HG03460 (cell line): ENCODE data around the gene ADAM19.
A peak's percentile ranks its signal among the peaks of the same experiment; 100 is the strongest.

Experiments
- ATAC-seq: cut with Tn5 transposase; IDR thresholded peaks from one replicate; pipeline ENCODE4 v1.9.1; 2021; ENCODE audit not compliant: unreplicated experiment

Gene ADAM19

GRCh38 chr5:157469073-157469472, 106.5 kb downstream of the ADAM19 start:
- ATAC-seq = no peak

- no peak for ATAC-seq
Measured at GRCh38 chr5:157468293-157468965, 107.1 kb downstream of the ADAM19 start.

GRCh38 chr5:157464519-157465171, 110.9 kb downstream of the ADAM19 start:
- ATAC-seq = peak; percentile 68

DNA sequence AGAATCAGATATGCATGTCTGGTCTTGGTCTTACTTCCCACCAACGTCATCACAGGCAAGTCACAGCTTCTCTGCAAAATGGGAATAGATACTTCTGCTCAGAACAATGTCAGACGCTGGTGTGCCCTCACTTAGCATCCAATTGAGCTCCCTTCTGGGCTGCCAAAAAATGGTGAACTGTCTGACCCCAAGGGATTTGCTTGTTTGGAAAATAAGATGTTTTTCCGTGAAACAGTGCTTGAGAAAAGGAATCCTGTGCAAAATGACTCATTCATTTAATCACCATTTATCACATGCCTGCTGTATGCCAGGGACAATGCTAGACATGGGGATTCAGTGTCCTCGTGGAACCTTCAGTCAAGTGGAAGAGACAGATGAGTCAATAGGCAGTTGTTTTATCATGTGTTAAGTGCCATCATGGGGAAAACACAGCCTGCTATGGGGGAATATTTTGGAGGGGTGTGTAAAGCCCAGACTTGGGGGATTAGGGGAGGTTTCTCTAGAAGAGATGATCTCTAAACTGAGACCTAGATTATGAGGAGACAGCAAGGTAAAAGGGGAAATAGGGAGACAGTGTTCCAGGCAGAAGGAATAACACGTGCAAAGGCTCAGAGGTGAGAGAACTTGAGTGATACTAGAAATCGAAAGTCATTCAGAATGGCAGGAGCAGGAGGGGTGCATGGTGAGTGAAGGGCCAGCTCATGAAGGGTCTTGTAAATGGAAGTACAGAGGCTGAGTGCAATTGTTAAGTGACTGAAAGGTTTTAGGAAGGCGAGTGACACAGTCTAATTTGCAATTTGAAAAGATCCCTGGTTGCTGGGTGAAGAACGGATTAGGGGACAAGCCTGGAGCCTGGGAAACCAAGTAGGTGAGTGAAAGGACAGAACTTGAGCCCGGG, 111.7 kb downstream of the ADAM19 start:
- ATAC-seq = no peak

- ATAC-seq = no peak
Measured at GRCh38 chr5:157463081-157463480, 112.5 kb downstream of the ADAM19 start.

DNA sequence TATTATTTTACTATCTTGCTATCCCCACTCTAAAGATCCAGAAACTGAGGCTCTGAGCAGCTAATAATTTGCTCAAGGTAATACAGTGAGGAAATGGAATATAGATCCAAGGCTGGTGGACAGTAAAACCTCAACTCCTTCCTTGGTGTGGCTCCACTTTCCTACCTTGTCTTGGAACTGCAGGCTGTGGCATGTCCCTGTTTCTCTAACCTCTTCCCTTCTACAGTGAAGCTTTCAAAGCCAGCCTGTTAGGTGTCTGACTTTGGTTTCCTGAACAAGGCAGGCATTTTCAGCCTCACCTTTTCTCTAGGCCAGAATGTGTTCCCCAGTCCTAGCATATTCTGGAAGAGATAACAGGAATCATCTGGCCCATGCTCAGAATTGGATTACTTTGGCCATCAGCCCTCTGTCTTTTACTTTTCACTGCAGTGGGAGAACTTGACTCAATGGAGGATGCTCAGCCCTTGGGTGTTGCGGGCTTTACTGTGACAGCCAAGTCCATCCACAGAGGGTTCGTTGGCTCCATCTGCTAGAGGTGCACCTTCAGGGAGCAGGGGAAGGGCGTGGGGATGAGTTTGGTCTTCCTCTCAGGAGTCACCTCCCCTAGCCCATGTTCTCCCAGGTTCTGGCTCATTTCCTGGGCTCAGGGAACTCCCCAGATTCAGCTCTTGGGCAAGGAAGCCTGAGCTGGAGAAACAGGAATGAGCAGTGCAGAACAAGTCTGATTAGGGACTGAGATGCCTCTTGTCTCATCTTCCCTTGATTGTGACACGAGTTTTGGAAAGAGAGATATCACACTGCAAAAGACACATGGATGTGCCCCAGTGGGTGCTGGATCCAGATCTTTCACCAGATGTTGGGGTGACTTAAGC, 114.4 kb downstream of the ADAM19 start:
- ATAC-seq = no peak

- ATAC-seq = no peak
Measured at GRCh38 chr5:157459715-157460599, 115.6 kb downstream of the ADAM19 start, which contains the start of gene NIPAL4. Gene NIPAL4, plus strand, starts transcription at chr5:157460213. Its CDS starts 108 bp downstream, at chr5:157460321.

DNA sequence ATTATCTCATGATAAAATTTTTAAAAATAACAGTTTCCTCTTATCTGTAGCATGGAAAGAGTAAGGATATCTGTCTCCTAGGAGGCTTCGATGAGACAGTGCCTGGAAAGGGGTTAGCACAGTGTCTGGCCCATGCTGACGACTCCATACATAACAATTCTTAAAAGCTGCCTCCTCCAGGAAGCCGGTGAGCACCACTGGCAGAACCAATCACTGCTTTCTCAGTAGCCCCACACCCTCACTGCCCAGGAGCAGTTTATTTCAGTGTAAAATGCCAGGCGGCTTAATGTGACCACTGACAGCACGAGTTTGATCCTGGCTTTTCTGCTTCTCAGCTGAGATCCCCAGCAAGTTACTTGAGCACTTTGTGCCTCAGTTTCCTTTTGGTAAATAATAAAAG, 116.7 kb downstream of the ADAM19 start:
- no peak for ATAC-seq

DNA sequence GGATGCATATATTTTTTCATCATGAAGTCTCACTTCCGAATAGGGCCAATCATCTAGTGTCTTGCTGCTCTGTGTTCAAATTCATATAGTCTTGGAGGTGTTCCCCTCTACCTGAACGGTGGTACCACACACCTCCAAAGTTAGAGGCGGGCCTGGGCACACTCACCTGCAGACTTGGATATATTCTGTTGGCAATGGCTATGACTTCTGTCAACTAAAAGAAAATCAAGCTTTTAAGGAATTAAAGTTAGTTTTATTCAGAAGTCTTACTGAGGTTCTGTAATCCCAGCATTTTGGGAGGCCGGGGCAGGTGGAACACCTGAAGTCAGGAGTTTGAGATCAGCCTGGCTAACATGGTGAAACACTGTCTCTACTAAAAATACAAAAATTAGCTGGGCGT, 118.2 kb downstream of the ADAM19 start:
- no peak for ATAC-seq

- ATAC-seq = no peak
Measured at GRCh38 chr5:157456301-157456700, 119.3 kb downstream of the ADAM19 start.

GRCh38 chr5:157455057-157455456, 120.5 kb downstream of the ADAM19 start:
- no peak for ATAC-seq

DNA sequence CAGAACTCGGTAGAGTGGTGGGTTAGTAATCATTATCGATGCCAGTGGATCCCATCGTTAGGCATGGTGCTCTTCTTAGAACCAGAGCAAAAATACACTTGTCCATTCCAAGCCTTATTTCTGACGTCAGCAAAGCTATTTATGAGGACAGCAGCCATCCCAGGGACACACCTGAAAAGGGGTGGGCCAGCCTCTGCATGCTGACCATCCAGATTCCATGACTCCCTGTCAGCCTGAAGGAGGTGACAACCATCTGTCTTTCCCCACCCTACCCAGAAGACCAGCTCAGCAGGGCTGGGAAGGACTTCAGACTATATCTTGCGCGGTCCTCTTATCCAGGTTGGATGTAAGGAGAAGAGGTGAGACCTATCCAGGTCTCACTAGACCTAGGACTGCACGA, 121.3 kb downstream of the ADAM19 start:
- ATAC-seq = no peak

DNA sequence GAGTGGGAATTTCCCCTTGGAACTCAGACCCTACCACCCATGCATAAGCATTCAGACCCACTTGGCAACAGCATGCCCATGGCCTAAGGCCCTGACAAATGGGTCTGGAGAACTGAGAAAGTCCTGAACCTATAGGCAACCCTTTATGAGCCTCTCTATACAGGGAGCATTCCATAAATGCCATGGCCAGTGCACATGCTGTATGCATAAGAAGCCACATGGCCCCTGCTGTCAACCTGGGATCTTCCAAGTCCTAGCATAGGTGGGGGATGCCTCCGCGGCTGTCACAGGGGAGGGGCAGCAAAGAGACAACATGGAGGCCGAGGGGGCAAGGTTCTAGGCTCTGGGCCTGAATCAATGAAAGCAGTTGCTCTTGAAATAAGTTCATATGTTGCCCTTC, 123.8 kb downstream of the ADAM19 start:
- ATAC-seq = no peak

- ATAC-seq = no peak
Measured at GRCh38 chr5:157450024-157450423, 125.6 kb downstream of the ADAM19 start.

GRCh38 chr5:157449011-157449723, 126.4 kb downstream of the ADAM19 start:
- no peak for ATAC-seq

DNA sequence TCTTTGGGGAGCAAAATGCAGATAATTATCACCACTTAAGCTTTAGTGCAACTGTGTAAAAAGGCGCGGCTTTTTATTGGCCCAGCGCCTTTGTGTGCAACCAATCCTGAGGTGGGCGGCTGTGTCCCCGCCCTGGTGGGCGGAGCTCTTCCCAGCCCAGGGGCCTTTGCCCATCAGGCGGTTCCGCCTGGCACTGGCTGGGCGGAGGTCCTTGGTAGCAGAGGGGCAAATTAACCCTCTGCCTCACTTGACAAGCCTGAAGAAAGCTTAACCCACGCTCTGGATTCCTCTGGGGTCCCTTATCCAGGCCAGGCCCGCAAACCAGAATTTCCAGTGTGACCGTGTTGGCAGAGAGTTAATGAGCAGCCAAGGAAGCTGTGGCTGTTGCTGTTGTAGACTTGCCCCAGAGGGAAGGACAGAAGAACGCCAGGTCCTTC, 128.4 kb downstream of the ADAM19 start:
- ATAC-seq = no peak

GRCh38 chr5:157446412-157446935, 129.1 kb downstream of the ADAM19 start:
- ATAC-seq = no peak

DNA sequence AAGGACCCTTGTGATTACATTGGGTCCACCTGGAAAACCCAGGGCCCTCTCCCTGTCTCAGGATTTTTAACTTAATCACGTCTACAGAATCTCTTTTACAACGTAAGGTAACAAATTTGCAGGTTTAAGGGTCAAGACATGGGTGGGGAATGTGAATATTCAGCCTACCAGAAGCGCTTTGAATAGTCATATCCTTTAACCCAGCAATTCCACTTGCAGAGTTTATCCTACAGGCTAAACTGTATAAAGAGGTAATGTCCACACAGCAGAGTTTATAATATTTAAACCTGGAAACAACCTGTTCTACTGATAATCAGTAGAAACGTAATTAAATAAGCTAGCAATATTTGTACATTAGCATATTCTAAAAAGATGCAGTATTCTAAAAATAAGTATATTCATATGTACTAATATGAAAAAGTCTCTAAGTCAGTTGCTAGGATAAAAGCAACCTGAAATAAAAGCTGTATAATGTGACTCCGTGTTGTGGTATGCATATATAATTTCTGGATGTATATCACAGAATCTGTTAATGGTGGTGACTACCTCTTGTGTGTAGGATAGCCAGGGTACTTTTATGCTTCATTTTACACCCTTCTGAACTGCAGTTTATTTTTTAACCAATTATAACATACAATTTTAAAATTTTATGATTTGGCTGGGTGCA, 129.7 kb downstream of the ADAM19 start:
- no peak for ATAC-seq
